BJ (cell line): ENCODE data around the gene ANAPC2. TPM values are rescaled to one million over a fixed set of nuclear protein-coding genes. Genes with fewer than 3 reads are reported as not detected.

Experiments
- CTCF ChIA-PET: fragments of 350-600 bp; formaldehyde crosslinking; extraction: SDS; loops from one replicate; lab custom pipeline; 2021; ENCODE audit warnings: antibody characterized with exemption, inconsistent platforms; lab: Yijun Ruan, JAX
- POLR2A ChIA-PET: fragments of 300-600 bp; sonication (Branson Sonifier 250); formaldehyde crosslinking; extraction: SDS; loops from one replicate; lab custom pipeline; 2021; ENCODE audit warnings: antibody characterized with exemption; lab: Charles Lee
- DNase-seq: peaks from one replicate; pipeline ENCODE4 v3.0.0-alpha.2; 2011; ENCODE audit warnings: low read depth
- H3K27me3 ChIP-seq: 2 replicates; pipeline ENCODE4 v1.6.0; 2011; ENCODE audit warnings: low read length; ENCODE audit not compliant: control insufficient read depth, insufficient read depth
- H3K36me3 ChIP-seq: 2 replicates; pipeline ENCODE4 v1.5.1; 2011; ENCODE audit warnings: low read length; ENCODE audit not compliant: control insufficient read depth, insufficient read depth
- H3K4me3 ChIP-seq: 2 replicates; pipeline ENCODE4 v1.5.1; 2011; ENCODE audit warnings: low read depth, mild to moderate bottlenecking, control low read depth, low read length
- CTCF ChIP-seq: IDR thresholded peaks from 2 replicates; pipeline ENCODE4 v1.5.1; 2011; ENCODE audit warnings: low read depth, mild to moderate bottlenecking, control low read depth, inconsistent platforms, low read length, moderate library complexity; ENCODE audit not compliant: insufficient read depth
- polyA plus RNA-seq: library from polyadenylated mRNA; depleted of rRNA; stranded (reverse); fragments of >200 nt; gene quantifications from 2 replicates; pipeline ENCODE4 v1.2.3, GENCODE V29; 2011

The ANAPC2 gene
- polyA plus RNA-seq, 1 experiment: 25.5 TPM

DNA sequence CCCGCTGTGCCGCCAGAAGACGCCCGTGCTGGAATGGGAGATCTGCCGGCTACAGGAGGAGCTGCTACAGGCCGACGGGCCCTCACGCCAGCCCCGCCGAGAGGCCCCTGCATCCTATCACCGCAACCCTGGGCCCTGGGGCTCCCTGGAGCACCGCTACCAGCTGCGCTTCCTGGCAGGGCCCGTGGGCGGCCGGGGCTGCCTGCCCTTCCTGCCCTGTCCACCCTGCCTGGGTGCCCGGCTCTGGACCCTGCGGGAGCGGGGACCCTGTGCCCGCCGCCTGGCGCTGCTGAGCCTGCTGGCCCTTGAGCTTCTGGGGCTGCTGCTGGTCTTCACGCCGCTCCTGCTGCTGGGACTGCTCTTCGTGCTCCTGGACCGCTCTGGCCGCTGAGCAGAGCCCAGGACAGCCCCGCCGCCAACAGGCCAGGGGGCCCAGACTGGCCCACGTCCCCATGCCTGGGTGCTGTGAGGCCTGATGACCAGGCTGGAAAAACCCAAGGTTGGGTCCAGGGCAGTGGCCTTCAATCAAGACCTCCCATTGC is 29.9 kb upstream of the ANAPC2 start:
- POLR2A ChIA-PET: no interaction called here
- H3K27me3 ChIP-seq: no peaks in the 10 kb centered on the region
- no peak for DNase-seq
- H3K36me3 ChIP-seq: no peaks in the 10 kb centered on the region; the same call in none of the 2 replicates
- CTCF ChIA-PET: no interaction called here
- no peak overlapping the region for H3K4me3 ChIP-seq
- TF ChIP-seq CTCF: no peak

DNA sequence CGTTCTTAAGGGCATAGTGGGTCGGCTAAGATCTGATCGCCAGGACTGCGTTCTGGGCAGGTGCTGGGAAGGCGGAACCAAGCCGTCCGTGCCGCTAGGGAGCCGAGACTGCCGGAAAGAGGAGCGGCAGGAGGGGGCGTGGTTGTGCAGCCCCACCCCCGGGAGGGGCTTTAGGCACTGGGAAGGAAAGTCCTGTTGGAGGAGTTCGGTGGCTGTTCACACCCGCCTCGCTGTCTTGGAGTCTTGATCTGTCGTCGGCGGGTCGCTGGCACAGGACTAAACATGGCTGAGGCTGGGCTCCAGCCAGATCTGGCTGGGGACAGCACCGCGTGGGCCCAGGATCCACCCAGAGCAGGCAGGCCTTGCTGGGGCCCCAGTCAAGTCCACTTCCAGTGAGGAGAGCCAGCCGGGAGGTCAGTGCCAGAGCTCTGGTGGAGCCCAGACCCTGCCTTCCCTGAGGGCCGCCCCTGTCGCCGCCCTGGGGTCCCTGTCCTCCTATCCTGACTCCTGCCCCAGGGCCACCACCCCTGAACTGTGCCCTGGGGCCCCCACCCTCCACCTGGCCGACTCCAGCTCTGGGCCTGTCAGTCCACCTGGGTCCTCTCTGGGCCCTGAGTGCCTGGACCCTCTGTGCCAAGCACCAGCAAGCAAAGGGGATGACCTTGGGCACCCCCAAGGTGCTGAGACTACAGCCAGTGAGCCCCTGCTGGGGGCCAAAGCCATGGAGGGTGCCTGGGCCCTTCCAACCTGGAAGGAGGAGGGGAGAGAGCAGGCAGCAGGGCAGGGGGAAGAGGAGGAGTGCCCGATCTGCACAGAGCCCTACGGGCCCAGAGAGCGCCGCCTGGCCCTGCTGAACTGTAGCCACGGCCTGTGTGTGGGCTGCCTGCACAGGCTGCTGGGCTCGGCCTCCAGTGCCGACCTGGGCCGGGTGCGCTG is 29.2 kb upstream of the ANAPC2 start:
- ChIA-PET POLR2A (no interaction called here), CTCF (interaction anchor here (0.9 kb wide), 1 partner anchor 13 kb away, joined by 3 read pairs; the partner anchor contains the start of gene SLC34A3)
- no peaks in the 10 kb centered on the region for H3K27me3 ChIP-seq
- no peak for DNase-seq
- no peaks in the 10 kb centered on the region; the same call in none of the 2 replicates for H3K36me3 ChIP-seq
- no peak for TF ChIP-seq CTCF
- H3K4me3 ChIP-seq: no peak overlapping the region

DNA sequence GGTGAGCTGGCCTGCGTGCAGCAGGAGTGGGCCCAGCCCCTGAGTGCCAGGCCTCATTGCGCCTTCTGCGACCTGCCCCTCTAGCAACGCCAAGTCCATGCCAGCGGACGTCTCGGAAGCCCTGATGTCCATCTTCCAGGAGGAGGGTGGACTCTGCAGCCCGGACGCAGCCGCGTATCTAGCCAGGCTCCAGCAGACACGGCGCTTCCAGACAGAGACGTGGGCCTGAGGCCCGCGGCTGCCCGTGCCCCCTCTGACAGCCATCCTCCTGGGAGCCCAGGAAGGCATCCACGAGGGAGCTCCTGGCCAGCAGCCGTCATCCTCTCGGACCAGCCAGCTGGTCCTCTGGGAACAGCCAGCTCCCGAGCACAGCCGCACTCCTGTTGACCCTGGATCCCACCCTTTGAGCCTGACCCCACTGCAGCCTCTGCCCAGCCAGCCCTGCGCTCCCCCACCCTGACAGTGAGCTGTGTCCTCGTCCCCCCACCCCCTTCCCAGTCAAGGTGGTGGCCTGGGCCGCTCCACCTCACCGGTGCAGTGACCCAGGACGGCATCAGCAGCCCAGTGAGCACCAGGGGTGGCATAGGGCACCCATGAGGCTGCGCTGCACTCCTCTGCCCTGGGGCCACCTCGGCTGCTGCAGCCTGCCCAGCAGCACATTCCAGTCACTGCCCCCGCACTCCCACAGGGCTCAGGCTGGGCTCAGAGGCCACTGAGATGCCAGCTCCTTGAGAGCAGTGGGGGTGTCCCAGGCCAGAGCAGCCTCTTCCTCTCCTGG is 28.0 kb upstream of the ANAPC2 start:
- ChIA-PET CTCF (interaction anchor here (0.9 to 1.2 kb wide), 4 partner anchors 12 to 20 kb away, joined by 3 read pairs; partner anchors contain the start of gene SLC34A3), POLR2A (no interaction called here)
- Histone ChIP-seq H3K27me3 (no peaks in the 10 kb centered on the region), H3K4me3 (no peak overlapping the region), H3K36me3 (no peaks in the 10 kb centered on the region; the same call in none of the 2 replicates)
- no peak for DNase-seq
- TF ChIP-seq CTCF: no peak

GRCh38 chr9:137215196-137215986 is 27.0 kb upstream of the ANAPC2 start:
- Histone ChIP-seq H3K27me3 (no peaks in the 10 kb centered on the region), H3K4me3 (no peak overlapping the region), H3K36me3 (peaks cover under 1% of the 10 kb centered on the region)
- ChIA-PET CTCF (interaction anchor here (0.6 to 1.0 kb wide), 2 partner anchors 12 to 19 kb away, joined by 3 read pairs; partner anchors contain the start of gene RNF224), POLR2A (no interaction called here)
- no peak for DNase-seq
- no peak for TF ChIP-seq CTCF
